ENCODE measurements around the gene BRD9.
"Not testable (repeated sequence)": the region's sequence is repeated elsewhere in the genome, so short reads cannot be mapped to it uniquely, and the experiment has no call there.

The BRD9 gene

GRCh38 chr5:922436-923280, 30.1 kb upstream of the BRD9 start:
- no peak for DNase-seq

DNA sequence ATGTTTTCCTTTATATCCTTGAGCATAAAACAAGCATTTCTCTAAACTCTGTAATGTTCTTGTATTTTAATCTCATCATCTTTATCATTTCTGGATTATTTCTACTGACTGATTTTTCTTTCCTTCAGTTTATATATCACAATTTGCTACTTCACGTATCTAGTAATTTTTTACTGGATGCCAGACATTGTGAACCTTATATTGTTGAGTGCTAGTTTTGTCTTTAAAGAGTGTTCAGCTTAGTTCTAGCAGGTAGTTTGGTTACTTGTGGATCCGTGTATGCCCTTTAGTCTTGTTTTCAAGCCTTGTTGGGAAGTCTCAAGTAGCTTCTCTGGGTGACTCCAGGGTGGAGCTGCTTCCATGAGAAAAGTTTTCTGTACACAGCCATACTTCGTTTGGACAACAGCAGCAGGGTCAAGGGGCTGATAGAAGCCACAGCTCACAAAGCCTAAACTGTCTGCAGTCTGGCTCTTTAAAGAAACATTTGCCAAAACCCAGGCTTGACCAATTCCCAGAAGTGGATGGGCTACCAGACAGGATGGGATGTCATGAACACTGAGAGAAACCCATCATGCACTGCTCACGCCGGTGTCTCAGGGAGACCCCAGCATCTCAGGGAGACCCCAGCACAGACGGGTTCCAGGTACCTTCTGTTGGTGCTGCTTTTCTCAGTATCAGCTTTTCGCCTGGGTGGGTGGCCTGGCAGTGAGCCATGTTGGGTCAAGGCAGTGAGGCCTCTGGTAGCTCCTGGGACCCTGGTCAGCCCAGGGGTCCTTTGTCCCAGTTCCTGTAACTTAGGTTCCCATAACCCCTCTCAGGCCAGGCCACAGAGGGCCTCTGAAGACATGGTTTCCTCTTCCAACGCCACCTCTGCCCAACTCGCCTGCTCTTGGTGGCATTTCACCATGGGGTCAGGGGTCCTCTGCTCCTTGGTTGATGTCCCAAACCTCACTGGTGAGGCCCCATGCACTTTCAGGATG, 29.1 kb upstream of the BRD9 start:
- no peak for DNase-seq

GRCh38 chr5:920321-920720, 27.7 kb upstream of the BRD9 start:
- DNase-seq = no peak

DNA sequence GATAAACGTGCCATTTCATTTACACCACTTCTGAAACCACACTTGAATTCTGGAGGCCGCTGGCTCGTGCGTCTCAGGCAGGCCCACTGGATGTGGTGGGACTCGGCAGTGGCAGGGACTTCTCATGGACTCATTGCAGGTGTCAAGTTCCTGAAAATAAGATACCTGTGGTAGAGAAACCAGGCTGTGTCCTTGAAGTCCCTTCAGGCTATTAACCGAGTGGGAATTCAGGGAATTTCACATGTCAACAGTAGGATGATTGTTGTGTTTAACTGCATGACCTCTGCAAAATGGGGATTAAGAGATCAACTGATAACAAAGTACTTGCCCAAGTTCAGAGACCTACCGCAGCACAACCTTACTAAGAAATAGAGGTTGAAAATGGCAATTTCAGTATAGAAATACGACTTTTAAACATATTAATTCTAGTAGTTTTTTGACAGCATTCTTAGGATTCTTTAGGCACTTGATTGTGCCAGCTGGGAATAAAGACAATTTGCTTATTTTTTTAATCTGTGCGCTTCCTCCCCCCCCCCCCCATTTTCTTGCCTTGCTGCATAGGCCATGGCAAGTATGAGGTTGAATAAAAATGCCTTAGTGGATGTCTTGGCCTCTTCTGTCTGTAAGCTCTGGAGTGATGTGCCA, 26.9 kb upstream of the BRD9 start:
- no peak for DNase-seq

DNA sequence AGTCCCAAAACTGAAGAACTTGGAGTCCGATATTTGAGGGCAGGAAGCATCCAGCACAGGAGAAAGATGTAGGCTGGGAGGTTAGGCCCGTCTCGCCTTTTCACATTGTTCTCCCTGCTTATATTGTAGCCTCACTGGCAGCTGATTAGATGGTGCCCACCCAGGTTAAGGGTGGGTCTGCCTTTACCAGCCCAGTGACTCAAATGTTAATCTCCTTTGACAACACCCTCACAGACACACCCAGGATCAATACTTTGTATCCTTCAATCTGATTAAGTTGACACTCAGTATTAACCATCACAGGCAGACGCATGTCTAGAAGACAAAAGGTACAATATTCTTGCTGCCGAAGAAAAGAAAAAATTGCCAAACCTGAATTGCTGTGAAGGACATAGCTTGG, 26.1 kb upstream of the BRD9 start:
- DNase-seq = not testable (repeated sequence)

DNA sequence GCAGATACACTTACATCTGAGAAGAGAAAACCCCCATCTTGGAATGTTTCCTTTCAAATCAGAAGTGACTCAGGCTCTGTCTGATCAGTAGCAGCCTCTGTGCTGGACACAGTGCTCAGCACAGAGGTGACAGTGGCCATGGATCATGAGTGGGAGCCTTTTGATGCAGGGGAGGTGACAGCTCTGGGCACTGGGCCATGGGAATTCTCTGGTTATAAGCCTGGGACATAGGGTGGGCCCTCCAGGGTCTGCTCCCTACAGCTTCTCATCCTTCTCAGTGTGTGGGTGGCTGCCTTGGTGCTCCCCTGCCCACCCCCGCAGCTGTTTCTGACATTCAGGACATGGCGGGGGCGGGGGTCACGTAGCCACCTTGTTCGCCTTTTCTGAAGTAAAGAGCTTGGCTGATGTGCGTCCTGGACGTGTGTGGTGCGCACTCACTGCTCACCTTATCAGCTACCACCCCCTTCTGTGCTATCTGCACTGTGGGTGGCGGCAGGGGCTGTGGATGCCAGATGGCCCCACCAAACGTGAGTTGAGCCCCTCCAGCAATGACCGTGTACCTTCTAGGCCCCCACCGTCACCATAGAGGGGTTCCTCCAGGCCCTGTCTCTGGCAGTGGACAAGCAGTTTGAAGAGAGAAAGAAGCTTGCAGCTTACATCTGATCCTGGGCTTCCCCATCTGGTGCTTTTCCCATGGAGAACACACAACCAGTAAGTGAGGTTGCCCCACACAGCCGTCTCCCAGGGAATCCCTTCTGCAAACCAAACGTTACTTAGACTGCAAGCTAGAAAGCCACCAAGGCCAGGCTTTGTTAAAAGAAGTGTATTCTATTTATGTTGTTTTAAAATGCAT, 24.1 kb upstream of the BRD9 start:
- DNase-seq = no peak

GRCh38 chr5:915946-916345, 23.3 kb upstream of the BRD9 start:
- DNase-seq = peak; percentile 66

DNA sequence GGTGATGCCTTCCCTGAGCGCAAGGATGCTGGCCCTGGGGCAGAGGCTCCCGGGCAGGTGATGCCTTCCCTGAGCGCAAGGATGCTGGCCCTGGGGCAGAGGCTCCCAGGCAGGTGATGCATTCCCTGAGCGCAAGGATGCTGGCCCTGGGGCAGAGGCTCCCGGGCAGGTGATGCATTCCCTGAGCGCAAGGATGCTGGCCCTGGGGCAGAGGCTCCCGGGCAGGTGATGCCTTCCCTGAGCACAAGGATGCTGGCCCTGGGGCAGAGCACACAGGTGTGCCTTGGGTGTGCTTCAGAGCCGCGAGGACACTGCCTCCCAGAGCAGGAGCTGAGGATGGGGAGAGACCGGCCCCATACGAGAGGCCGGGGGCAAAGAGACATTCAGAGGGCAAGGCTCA, 22.7 kb upstream of the BRD9 start:
- not testable (repeated sequence) for DNase-seq

DNA sequence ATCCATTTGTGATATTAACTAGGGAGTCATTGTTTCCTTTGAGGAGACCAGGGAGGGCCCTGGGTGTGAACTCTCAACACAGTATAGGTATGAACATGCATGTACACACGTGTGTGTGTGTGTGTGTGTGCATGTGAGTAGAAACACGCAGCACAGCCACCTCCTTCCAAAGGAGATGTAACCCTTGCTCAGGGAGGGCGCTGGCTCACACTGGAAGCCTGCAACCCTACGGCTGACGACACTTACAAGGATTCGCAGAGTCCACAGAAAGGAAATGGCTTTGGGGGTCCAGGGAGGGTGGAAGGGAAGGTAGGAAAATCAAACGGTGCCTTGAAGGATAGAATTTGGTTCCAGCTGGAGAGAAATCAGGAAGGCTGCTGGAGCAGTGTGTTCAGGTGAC, 22.0 kb upstream of the BRD9 start:
- DNase-seq = no peak

GRCh38 chr5:914174-914573, 21.6 kb upstream of the BRD9 start:
- no peak for DNase-seq

DNA sequence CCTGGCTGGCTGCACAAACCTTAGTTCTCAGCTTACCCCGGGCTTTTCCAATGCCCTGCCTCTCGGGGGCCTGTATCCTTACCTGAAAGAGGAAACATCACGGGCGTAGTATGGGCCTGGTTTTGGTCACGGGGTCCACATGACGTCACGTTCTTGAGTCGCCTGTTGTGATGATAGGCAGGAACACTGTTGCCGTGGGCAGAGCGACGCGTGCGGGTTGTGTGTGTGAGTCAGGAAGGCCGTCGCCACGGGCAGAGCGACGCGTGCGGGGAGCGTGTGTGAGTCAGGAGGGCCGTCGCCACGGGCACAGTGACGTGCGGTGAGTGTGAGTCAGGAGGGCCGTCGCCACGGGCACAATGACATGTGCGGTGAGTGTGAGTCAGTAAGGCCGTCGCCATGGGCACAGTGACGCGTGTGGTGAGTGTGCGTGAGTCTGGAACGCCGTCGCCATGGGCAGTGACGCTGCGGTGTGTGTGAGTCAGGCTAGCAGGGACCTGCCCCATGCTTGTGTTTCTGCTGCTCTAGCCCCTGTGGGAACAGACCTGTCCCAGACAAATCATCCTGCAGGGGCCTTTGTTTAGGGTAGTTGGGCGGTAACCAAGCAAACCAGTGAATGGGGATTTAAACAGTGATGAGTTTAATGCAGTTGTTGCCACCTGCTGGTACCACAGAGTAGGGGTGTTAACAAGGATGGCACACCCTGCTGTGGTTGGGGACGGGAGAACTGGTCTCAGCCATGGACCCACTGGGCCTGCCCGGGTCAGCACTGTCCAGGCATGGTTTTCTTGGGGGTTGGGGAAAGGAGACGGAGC, 19.9 kb upstream of the BRD9 start:
- DNase-seq = peak; percentile 34

DNA sequence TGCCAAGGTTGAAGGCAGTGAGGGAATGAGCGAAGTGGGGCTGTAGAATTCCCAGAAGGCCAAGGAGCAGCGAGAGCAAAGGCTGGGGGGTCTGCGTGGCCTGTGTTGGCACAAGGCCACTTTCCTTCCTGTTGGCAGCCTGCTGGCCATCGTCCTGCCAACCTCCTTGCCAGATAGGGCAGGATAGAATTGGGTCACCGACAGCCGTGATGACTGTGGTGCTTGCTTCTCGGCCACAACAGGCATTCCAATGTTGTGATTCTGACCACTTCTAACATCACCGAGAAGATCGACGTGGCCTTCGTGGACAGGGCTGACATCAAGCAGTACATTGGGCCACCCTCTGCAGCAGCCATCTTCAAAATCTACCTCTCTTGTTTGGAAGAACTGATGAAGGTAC, 19.0 kb upstream of the BRD9 start:
- no peak for DNase-seq

- DNase-seq = no peak
These were observed 18.2 kb upstream of the BRD9 start for GRCh38 chr5:910769-911160.

GRCh38 chr5:909994-910768, 17.6 kb upstream of the BRD9 start:
- DNase-seq = no peak

DNA sequence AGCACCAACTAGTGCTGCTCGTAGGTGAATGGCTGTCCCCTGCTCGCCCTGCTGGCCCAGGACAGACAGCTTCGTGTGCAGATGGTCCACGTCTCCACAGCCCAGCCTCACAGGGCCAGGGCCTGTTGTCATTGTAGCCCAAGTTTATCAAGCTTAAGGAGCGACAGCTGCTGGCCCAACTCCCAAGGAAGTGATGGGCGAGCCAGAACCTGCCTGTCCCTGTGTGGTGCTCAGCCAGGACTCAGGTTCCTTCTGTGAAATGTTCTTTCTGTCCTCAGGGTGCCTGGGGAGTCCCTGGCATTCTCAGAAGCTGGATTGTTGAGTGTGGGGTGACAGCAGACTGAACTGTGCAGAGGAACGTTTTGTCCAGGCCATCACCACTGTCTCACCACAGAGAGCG, 16.5 kb upstream of the BRD9 start:
- no peak for DNase-seq

DNA sequence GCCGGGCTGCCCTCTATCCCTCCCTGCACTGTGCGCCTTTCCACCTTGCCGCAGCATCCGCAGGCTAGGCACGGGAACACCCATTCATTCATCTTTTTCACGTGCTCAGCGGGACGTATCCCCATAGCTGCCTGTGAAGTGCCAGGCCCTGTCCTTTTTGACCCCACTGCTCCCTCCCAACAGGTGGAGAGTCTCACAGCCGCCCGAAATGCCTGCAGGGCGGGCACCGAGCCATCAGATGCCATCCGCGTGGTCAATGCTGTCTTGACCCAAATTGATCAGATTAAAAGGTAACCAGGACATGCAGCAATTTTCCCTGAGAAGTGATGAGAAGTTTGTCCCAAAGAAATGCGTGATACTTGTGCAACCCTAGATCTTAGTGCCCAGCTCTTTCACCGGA, 15.6 kb upstream of the BRD9 start:
- no peak for DNase-seq

- DNase-seq = no peak
These were observed 14.8 kb upstream of the BRD9 start for GRCh38 chr5:907366-907910.

DNA sequence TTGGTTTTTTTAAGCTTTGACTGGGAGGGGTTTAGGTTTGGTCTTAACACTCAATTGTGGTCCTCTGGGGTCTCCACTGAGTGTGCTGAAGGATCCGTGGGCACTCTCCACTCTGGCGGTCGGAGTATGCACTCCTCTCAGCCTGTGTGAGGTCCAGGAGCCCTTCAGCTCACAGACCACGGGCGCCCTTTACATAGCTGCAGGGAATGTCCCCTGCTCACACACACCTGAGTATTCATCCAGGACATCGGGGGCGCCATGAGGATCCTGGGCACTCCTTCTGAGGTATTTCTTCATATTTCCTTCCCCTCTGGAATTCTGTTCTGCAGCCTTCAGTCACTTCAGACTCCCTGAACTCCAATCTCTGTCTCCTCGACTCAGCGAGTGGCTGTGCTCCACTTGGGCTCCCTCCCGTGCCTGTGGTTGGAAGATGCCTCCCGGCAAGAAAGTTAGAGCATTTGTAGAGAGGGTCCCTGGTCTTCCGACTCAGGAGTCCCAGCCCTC, 12.6 kb upstream of the BRD9 start:
- no peak for DNase-seq

- DNase-seq = no peak
These were observed 11.1 kb upstream of the BRD9 start for GRCh38 chr5:903756-904096.
